HepG2 (cell line): Measurements from ENCODE around the gene COL18A1. TPM values are rescaled to one million over a fixed set of nuclear protein-coding genes. Genes with fewer than 3 reads are reported as not detected.

Experiments
- AGO2 ChIP-seq: fragments of 200-400 bp; formaldehyde crosslinking; optimal IDR thresholded peaks from 2 replicates; pipeline ENCODE3; 2017; ENCODE audit warnings: mild to moderate bottlenecking, low read depth, low read length, moderate library complexity
- AHR ChIP-seq: IDR thresholded peaks from 2 replicates; pipeline ENCODE4 v1.6.1; 2018; ENCODE audit warnings: missing genetic modification reagents, missing compliant biosample characterization
- ATF4 ChIP-seq, 2 experiments: fragments of 450-650 bp in 1 of 2; sonication (generic) in 1 of 2; formaldehyde crosslinking; IDR thresholded peaks; 2 replicates each; pipeline versions ENCODE4 v1.5.0 to v1.8.0; 2020 to 2022; ENCODE audit warnings: mild to moderate bottlenecking in 1 of 2, missing genetic modification reagents in 1 of 2
- CBX5 ChIP-seq: sonication (generic); formaldehyde crosslinking; IDR thresholded peaks from 2 replicates; pipeline ENCODE4 v1.4.0; 2020; ENCODE audit warnings: missing genetic modification reagents, borderline replicate concordance
- FUBP1 ChIP-seq: sonication (generic); formaldehyde crosslinking; IDR thresholded peaks from 2 replicates; pipeline ENCODE4 v1.5.1; 2020; ENCODE audit warnings: missing genetic modification reagents, mild to moderate bottlenecking, borderline replicate concordance
- GATAD2A ChIP-seq: IDR thresholded peaks from 2 replicates; pipeline ENCODE4 v1.6.1; 2016
- KDM2A ChIP-seq: sonication (generic); formaldehyde crosslinking; IDR thresholded peaks from 2 replicates; pipeline ENCODE4 v1.4.0; 2020; ENCODE audit warnings: low read depth, missing genetic modification reagents, borderline replicate concordance
- MEIS2 ChIP-seq: sonication (generic); formaldehyde crosslinking; IDR thresholded peaks from 2 replicates; pipeline ENCODE4 v1.9.0; 2021; ENCODE audit warnings: mild to moderate bottlenecking, missing genetic modification reagents
- NFE2 ChIP-seq: sonication (generic); formaldehyde crosslinking; IDR thresholded peaks from 2 replicates; pipeline ENCODE4 v1.4.0; 2020; ENCODE audit warnings: missing genetic modification reagents
- POLR2A ChIP-seq, 2 experiments: IDR thresholded peaks; 2 replicates each; pipeline ENCODE4 v1.6.1; 2011; ENCODE audit warnings: low read depth in 2 of 2, low read length in 2 of 2, mild to moderate bottlenecking in 1 of 2, moderate library complexity in 1 of 2; ENCODE audit not compliant: insufficient read depth in 1 of 2
- SP1 ChIP-seq, 2 experiments: fragments of 450-650 bp in 1 of 2; sonication (generic) in 1 of 2; formaldehyde crosslinking in 1 of 2; IDR thresholded peaks; 2 replicates each; pipeline versions ENCODE4 v1.4.0 to v1.6.1; 2016 to 2020; ENCODE audit warnings: missing genetic modification reagents in 1 of 2
- SP140L ChIP-seq: sonication (generic); formaldehyde crosslinking; IDR thresholded peaks from 2 replicates; pipeline ENCODE4 v1.4.0; 2020; ENCODE audit warnings: missing genetic modification reagents, borderline replicate concordance
- THAP9 ChIP-seq: sonication (generic); formaldehyde crosslinking; IDR thresholded peaks from 2 replicates; pipeline ENCODE4; 2020; ENCODE audit warnings: missing genetic modification reagents, mild to moderate bottlenecking, borderline replicate concordance
- THYN1 ChIP-seq: sonication (generic); formaldehyde crosslinking; IDR thresholded peaks from 2 replicates; pipeline ENCODE4 v1.8.1; 2023; ENCODE audit warnings: low read depth, mild to moderate bottlenecking, moderate library complexity, missing genetic modification reagents, borderline replicate concordance
- ZBTB26 ChIP-seq: IDR thresholded peaks from 2 replicates; pipeline ENCODE4 v1.6.1; 2016; ENCODE audit warnings: missing compliant biosample characterization, missing genetic modification reagents, borderline replicate concordance
- ZBTB44 ChIP-seq: sonication (generic); formaldehyde crosslinking; IDR thresholded peaks from 2 replicates; pipeline ENCODE4 v1.4.0; 2020; ENCODE audit warnings: missing genetic modification reagents
- ZNF34 ChIP-seq: sonication (generic); formaldehyde crosslinking; IDR thresholded peaks from 2 replicates; pipeline ENCODE4 v1.4.0; 2020; ENCODE audit warnings: mild to moderate bottlenecking, missing genetic modification reagents, borderline replicate concordance
- ZNF552 ChIP-seq: sonication (generic); formaldehyde crosslinking; IDR thresholded peaks from 2 replicates; pipeline ENCODE4 v1.9.0; 2022; ENCODE audit warnings: missing genetic modification reagents, mild to moderate bottlenecking, borderline replicate concordance
- ZNF644 ChIP-seq: IDR thresholded peaks from 2 replicates; pipeline ENCODE4 v1.6.1; 2016; ENCODE audit warnings: low read depth
- ZNF776 ChIP-seq: sonication (generic); formaldehyde crosslinking; IDR thresholded peaks from 2 replicates; pipeline ENCODE4 v1.4.0; 2020; ENCODE audit warnings: mild to moderate bottlenecking, missing genetic modification reagents
- polyA plus RNA-seq, 8 experiments: library from polyadenylated mRNA; depleted of rRNA in 3 of 8; stranded (reverse) in 7 of 8; unstranded in 1 of 8; fragments of >200 nt; fragmentation: Illumina TruSeq in 4 of 8; extraction: Trizol in 4 of 8; gene quantifications; 2 replicates each; pipeline versions ENCODE4 v1.2.1 to v1.2.3, GENCODE V29; 2011 to 2016; ENCODE audit warnings: low read depth in 4 of 8, missing spikeins in 1 of 8, mixed read lengths in 1 of 8; ENCODE audit not compliant: insufficient read depth in 1 of 8
- total RNA-seq, 5 experiments: library from RNA; depleted of rRNA; stranded (reverse); fragments of >200 nt; fragmentation: Illumina TruSeq; extraction: Trizol; gene quantifications; 2 replicates each; pipeline ENCODE4 v1.2.3, GENCODE V29; 2016; ENCODE audit warnings: low read depth in 1 of 5

The COL18A1 gene
- total and polyA plus RNA-seq, 2 of the 13 experiments (the other 11 are each of a cell fraction or from before 2014, with no cell fraction given): 79.0 to 102 TPM

- TF ChIP-seq ZNF552: 0 out of 2 replicates have a peak, but pooled peaks have one; percentile 57
- peak; percentile 84; the same call in 1 of the 2 replicates for TF ChIP-seq CBX5 (CRISPR knock-in tag)
- TF ChIP-seq FUBP1: no peak
- TF ChIP-seq AHR (CRISPR knock-in tag): no peak
- no peak for TF ChIP-seq SP1 (IDR thresholded peaks at IDR 0.05)
- 0 out of 2 replicates have a peak, but pooled peaks have one; percentile 37 for TF ChIP-seq SP1 (CRISPR knock-in tag; IDR thresholded peaks at IDR 0.05)
- TF ChIP-seq ZBTB26 (CRISPR knock-in tag): peak; percentile 47; the same call in 1 of the 2 replicates
- TF ChIP-seq THYN1 (CRISPR knock-in tag): no peak
- peak; percentile 80 for TF ChIP-seq MEIS2 (CRISPR knock-in tag)
- peak; percentile 96 for TF ChIP-seq THAP9 (CRISPR knock-in tag)
- TF ChIP-seq AGO2: peak; percentile 58
- TF ChIP-seq ZBTB44 (CRISPR knock-in tag): no peak; the same call in 1 of the 2 replicates
- TF ChIP-seq ZNF776 (CRISPR knock-in tag): peak; percentile 71
- peak in 1 of 2 experiments; percentile 68; a peak in 2 of 4 replicates for TF ChIP-seq ATF4 (CRISPR knock-in tag; IDR thresholded peaks at IDR 0.05)
- TF ChIP-seq POLR2A (IDR thresholded peaks at IDR 0.05; ENCODE audit: insufficient read depth in 1 of 2, low read depth in 2 of 2, low read length in 2 of 2): peak in 1 of 2 experiments; percentile 62; a peak in 2 of 4 replicates
- TF ChIP-seq KDM2A (CRISPR knock-in tag): peak; percentile 74
- no peak for TF ChIP-seq ZNF34 (CRISPR knock-in tag)
- TF ChIP-seq ZNF644 (CRISPR knock-in tag): no peak
- TF ChIP-seq GATAD2A (CRISPR knock-in tag): peak; percentile 96
- no peak for TF ChIP-seq NFE2
- no peak for TF ChIP-seq SP140L (CRISPR knock-in tag)
Observed at GRCh38 chr21:45471525-45472221, 66.7 kb downstream of the COL18A1 start (continued).
